GM19043 (cell line): ENCODE measurements around the gene FKBP1B.
"Not testable (repeated sequence)": the region's sequence is repeated elsewhere in the genome, so short reads cannot be mapped to it uniquely, and the experiment has no call there.

Source experiments
- ATAC-seq: cut with Tn5 transposase; IDR thresholded peaks from one replicate; pipeline ENCODE4 v1.9.1; 2021; ENCODE audit warnings: low read depth; ENCODE audit not compliant: unreplicated experiment

FKBP1B gene

DNA sequence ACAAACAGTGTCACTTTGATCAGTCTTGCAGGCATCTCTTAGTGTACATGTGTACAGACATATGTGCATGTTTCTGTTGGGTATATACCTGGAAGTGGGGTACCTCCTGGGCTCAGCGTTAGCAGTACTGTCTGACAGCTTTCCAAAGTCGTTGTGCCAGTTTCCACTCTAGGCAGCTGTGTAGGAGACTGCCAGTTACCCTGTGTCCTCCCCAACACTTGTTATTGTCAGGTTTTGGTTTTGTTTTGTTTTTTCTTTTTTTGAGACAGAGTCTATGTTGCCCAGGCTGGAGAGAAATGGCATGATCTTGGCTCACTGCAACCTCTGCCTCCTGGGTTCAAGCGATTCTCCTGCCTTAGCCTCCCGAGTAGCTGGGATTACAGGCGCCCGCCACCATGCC lies 6.2 kb downstream of the FKBP1B start:
- ATAC-seq, result no peak

DNA sequence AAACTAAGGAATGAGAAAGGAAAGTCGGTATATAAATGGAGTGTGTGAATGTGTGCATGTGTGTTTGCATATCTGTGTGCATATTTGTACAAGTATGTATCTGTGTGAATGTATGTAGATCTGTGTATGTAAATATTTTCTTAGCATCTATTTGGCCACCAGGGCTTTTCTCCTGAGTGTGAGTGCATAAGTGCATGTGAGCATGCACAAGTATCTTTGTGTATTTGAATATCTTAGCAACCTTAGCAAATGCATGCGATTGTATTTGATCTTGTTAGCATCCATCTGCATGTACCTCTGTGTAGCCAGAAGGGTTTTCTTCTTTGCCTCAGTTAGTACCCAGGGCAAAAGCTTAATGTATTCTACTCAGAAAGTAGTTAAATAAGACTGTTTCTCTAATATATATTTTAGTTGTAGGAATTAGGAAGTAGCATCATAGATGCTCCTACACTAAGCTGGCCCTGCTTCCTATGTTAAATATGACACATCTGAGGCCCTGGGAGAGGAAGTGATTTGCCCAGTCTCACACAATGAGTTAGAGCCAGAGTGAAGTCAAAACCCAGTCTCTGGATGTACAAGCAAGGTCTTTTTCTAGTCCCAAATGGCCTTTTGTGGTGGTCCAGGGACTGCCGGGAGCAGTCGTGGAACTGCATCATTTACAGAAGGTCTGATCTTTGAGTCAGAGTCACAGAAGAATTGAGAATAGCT lies 9.2 kb downstream of the FKBP1B start:
- ATAC-seq, result no peak

DNA sequence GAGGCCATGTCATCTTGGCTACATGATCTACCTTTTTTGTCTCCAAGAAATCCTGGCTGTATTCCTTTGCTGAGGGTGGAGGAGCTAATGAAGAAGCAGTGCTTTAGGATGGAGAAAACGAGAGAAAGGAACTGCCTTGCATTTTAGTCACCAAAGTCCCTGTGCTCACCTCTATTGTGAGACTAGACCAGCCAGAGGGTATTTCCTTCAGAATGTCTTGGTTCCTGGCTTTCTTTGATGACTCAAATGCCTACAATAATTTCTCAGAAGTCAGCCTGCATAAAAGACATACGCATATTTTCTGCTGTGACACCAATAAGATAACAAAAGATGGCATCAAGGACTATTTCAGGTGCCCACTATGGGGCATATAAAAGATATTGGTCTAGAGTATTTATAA lies 15.8 kb downstream of the FKBP1B start:
- ATAC-seq, result no peak

DNA sequence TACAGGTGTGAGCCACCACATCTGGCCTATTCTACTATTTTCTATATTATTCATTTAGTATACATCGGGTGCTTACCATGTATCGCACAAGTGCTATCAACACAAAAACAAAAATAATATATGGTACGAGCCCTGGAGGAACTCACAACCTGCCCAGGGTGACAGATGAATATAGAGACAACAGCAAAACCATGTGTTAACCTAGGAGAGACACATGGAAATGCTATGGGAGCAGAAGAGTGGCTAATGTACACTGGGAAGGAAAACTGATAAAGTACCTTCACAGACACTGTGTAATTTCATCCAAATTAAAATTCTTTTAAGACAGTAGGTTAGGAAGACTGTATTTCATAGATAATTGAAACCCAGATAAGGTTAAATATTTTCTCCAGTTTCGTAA lies 22.7 kb downstream of the FKBP1B start:
- ATAC-seq, result no peak

DNA sequence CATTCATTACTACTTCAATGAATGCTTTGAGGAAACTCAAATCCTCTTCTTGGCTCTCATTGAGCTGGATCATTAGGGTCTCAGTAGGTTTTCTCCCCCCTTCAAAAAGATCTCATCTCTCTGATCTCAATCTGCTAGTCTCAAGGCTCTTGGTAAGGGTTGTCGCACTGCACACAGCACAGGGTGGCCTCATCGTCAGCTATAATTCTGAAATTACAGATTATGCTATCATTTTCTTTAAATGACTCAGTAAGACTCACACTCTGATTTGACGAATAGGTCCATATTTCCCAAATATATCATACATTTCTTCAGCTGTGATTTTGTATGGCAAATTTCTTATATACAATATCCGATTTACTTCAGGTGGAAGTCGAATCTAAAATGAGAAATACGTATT lies 24.3 kb downstream of the FKBP1B start:
- ATAC-seq, result no peak

DNA sequence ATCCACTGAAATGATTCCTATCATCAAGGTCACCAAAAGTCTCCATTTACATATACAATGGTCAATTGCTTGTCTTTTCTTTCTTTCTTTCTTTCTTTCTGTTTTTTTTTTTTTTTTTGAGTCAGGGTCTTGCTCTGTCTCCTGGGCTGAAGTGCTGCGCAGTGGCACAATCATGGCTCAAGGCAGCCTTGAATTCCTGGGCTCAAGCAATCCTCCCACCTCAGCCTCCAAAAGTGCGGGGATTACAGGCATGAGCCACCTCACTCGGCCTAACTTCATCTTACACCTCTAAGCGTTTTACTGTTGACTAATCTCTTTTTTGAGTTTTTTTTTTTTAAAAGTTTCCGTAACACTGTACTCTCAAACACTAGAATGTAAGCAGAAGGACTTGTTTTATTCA lies 25.7 kb downstream of the FKBP1B start:
- ATAC-seq, result no peak

DNA sequence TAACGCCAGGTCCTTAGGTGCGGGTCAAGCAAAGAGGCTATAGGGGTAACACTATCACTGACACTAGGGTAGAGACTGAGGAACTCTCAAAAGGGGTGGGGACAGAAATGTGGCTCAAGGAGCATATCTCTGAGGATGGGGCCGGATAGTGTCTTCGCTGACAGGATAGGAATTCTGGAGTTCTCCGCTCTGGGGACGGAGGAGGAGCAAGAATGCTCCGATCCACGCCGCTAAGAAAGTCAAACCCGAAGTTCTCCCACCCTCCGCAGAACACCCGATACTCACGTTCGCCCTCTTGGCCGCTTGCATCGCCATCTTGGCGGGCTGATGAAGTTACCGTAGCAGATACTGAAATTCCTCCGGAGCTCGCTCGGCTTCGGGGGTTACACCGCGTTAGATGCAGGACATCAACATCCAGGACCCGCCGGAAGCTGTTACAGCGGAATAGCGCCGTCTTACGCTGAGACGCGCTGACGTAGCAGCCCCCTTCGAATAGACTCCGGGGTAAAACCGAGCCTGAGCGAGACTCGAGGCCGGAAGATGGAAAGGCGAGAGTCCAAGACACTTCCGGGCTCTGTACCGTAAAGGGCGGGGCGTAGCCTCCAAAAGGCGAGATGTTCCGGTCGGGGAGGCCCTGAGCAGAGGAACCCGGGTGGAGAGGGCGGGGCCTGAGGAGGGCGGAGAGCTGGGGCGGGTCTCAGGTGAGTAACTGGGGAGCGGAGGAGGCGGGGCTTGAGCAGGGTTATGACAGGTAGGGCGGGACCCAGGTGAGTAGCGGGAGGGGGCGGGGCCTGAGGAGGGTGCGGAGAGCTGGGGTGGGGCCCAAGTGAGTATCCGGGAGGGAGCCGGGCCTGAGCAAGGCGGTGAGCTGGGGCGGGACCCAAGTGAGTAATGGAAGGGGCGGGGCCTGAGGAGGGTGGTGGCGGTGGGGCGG lies 26.6 kb downstream of the FKBP1B start, which contains the start of gene SF3B6:
Gene SF3B6, minus strand, starts transcription at position 412 of the 934 bp plus-strand sequence. Its CDS starts 97 bp downstream, at position 315.
- peak; percentile 93 for ATAC-seq

DNA sequence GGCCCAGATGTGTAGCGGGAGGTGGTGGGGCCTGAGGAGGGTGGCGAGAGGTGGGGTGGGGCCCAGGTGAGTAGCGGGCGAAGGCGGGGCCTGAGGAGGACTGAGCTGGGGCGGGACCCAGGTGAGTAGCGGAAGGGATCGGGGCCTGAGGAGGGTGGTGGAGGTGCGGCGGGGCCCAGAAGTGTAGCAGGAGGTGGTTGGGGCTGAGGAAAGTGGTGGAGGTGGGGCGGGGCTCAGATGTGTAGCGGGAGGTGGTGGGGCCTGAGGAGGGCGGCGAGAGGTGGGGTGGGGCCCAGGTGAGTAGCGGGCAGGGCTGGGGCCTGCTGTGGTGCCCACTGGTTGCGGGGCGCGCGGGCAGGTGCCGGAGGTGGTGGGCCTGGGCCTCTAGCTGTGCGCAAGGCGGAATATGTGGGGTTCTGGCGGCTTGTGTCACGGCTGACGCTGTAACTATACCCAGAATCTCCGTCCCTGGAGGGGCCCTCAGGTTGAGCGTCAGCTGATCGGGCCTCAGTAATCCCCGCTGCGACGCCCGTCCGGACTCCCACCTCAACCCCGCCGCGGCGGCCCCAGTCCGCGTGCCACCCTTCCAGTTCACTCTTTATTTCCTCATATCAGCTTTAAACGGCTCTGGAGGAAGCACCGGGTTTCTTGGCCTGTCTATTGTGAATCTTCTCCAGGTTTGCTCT lies 27.5 kb downstream of the FKBP1B start:
- ATAC-seq, result peak; percentile 14

DNA sequence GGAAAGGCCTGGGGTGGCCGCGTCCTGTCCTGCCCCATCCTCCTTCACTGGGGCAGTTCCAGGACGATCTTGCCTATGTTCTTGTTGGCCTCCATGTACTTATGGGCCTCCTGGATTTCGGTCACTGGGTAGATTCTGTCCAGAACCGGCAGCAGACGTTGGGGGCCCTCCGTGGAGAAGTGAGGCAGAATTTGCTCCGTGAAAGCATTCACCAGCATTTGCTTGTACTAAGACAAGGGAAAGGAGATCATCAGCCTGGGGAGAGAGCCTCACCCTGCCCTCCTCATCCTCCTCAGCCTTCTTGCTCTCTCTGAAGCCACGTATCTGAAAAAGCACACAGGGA lies 28.0 kb downstream of the FKBP1B start:
- no peak for ATAC-seq

DNA sequence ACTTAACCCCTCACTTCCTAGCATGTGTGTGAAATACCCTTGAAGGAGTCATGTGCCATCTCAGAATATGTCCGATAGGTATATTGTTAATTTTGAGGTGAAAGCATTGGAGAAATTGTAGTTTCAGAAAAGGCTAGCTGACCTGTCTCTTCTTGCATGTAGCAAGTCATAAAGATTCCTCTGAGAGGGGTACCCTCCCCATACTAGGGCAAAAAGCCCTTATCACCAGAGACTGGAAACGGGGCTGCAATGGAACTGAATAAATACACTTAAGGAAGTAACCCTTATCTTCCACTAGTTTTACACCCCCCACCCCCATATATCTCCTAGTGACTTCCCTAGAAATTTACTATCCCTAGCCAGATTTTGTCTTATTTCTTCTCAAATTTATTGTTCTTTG lies 28.3 kb downstream of the FKBP1B start:
- ATAC-seq, result no peak

DNA sequence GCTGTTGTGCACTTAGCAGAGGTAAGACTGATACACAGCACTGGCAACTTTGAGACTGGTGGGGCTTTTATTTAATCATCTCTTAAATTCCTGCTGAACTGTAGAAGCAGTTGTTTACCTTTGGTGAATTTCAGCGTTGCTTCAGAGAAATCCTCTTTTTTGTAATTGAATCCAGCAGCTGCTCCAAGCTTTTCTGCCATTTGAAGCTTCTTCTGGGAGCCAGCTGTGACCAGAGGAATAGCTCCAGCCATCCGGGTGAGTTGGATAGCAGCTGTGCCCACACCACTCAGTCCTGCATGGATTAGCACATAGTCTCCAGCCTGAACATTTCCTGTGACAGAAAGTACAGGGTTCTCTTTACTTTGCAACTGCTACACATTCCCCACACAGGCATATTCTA lies 31.2 kb downstream of the FKBP1B start:
- no peak for ATAC-seq

DNA sequence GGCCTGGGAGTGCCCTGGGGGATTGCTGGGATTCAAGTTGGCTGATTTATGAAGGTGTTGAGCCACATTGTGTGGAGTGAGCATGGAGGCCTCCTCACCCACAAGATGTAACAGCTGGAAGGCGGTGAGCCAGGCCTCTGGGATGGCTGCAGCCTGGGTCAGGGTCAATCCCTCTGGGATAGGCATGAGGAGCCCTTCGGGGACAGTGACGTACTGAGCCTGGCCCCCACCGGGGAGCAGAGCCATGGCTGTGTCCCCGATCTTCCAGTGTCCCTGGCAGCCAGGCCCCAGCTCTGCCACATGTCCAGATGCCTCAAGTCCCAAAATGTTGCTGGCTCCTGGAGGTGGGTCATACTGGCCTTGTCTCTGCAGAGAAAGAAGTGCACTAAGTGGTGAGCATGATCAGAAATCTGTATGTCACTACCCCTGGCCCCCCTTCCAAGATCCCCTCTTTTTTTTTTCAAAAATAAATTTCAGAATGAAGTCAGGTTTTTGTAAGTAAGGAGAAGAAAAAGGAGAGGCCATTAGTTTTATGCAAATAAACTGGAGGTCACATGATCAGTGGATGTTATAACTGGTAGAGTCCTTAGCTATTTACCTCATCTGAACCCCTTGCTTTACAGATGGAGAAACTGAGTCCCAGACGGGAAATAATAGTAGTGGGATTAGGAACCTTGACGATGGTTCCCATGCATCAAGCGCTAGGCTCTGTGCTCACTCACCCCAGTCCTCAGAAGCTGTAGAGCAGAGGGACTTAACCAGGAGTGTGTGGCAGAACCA lies 33.4 kb downstream of the FKBP1B start:
- no peak for ATAC-seq

DNA sequence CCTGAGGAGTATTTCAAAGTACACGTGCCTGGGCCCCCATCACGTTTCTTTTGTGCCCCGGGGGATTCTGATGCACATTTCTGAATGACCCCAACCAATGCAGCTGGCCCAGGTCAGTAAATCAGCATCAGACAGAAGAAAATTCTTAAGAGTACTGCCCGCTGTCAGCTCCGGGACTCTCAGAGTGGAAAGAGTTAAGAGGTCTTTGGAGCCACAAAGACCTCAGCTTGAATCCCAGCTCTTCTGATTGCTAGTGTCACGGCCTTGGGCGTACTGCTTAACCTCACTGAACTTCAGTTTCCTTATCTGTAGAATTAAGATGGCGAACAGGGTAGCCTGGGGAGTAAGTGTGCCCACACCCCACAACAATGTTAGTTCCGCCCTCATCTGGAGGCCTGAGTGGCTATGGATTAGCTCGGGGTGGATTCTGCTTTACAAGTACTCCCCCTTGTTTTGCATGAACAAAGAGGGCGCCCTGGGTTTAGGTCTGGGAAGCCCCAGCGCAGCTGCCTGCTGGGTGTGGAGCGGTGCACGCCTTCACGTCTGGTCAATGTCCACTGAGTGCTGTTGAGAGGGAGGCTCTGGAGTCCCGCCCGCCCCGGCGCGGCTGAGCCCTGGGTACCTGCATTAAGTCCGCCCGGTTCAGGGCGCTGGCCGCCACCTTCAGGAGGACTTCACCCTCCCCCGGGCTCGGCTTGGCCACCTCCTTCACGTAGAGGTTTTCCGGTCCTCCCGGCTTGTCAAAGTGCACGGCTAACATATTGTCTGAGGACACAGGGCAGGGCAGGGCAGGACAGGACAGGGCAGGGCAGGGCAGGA lies 34.2 kb downstream of the FKBP1B start:
- ATAC-seq, result peak; percentile 83

DNA sequence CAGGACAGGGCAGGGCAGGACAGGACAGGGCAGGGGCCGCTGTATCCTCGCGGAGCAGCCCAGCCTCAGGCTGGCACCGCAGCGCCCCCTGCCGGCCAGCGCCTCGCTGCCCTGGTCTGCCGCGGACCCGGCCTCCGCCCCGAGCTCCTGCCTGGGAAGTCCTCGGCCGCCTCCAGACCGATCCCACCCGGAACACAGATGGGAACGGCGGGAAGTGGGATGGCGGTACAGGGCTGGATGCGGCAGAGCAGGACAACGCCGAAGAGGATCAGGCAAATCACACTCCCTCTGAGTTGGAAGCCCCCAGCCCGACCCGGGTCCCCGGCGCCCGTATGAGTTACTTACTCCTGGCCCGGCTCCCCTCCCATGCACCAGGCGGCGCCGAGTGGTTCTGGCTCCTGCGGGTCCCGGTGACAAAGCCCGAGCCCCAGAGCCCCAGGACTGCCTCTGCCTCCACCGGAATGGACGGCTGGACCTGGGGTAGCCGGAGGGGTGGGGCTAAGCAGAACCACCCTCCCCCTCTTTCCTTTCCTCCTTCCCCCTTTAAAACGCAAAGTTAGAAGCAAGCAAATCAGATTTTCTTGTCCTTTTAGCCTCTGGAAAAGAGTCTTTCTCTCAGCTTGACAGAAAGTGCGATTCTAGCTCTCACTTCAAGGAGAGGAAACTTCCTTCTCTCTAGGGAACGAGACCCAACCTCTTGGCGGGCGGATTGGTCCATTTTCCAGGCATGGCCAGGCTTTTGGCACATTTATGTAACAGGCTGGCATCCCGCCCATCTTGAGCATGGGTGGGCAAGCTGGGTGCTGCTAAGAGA lies 35.1 kb downstream of the FKBP1B start, which contains the start of gene TP53I3:
Gene TP53I3, minus strand, starts transcription at position 449 of the 814 bp plus-strand sequence. CDS start 508 bp downstream, outside the sequence.
- ATAC-seq, result peak; percentile 75

DNA sequence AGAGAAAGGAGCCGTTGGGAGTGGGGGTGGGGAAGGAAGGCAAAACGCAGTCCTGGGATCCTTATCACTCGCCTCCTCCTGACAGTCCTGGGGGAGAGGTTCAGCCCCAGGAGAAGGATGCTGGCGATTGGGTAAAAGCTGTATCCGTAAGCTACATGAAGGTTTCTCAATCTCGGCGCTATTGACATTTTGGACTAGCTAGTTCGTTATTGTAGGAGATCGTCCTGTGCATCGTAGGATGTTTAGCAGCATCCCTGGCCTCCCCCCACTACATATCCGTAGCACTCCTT lies 35.6 kb downstream of the FKBP1B start:
- no peak for ATAC-seq

DNA sequence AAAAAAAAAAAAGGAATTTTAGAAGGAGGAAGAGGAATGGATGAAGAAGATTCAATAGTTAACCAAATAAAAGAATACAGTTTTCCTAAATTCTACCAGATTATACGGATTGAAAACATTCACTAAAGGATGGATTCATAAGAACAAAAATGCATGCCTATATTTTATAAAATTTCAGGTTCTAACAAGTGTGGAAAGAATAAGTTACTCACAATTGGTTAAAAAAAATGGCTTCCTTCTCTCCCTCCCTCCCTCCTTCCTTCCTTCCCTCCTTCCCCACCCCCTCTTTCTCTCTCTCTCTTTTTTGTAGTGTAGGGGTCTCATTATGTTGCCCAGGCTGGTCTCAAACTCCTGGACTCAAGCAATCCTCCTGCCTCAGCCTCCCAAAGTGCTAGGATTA lies 36.7 kb downstream of the FKBP1B start:
- no peak for ATAC-seq

DNA sequence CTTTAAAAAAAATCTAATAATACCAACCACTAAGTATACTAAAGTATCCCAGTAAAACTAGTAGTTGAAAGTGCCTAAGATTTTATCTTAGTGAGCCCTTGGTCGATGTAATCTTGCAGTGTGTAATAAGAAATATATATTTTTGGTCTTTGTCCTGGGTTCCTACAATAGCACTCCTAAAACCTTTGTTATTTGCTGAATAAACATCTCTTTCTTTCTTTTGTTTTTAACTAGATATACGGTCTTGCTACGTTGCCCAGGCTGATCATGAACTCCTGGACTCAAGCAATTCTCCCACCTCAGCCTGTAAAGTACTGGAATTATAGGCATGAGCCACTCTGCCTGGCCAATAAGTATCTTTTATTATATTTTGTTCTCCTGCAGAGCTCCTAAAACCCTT lies 37.5 kb downstream of the FKBP1B start:
- no peak for ATAC-seq

DNA sequence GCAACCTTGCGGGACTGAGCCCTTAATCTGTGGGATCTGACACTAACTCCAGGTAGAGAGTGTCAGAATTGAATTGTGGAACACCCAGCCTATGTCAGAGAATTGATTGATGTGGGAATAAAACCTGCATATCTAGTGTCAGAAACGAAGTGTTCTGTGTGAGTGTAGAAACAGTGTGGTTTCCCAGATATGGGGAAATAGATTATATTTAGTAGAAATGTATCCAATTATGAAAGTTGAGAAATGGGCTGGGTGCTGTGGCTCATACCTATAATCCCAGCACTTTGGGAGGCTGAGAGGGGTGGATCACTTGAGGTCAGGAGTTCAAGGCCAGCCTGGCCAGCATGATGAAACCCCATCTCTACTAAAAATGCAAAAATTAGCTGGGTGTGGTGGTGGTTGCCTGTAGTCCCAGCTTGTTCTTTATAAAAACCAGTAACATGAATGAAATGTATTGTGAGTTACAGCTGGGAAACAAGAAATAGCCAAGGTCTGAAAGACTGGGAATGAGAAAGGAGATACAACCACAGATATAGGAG lies 39.3 kb downstream of the FKBP1B start:
- ATAC-seq, result no peak

DNA sequence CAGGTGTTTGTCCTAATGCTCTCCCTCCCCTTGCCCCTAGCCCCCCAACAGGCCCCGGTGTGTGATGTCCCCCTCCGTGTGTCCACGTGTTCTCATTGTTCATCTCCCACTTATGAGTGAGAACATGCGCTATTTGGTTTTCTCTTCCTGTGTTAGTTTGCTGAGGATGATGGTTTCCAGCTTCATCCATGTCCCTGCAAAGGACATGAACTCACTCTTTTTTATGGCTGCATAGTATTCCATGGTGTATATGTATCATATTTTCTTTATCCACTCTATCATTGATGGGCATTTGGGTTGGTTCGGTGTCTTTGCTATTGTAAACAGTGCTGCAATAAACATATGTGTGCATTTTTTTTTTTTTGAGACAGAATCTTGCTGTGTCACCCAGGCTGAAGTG lies 43.7 kb downstream of the FKBP1B start:
- ATAC-seq, result not testable (repeated sequence)
